Thymus (tissue), 11 donors: ENCODE measurements around the gene PITPNB. TPM values are rescaled to one million over a fixed set of nuclear protein-coding genes. Genes with fewer than 3 reads are reported as not detected.

Source experiments
- DNase-seq, 9 donors: peaks; one replicate each; pipeline ENCODE4 v3.0.0-alpha.2; 2013; ENCODE audit warnings: low spot score in 9 of 9, low read depth in 6 of 9, missing footprints in 1 of 9
- H3K27ac ChIP-seq, 2 donors: one replicate each; pipeline ENCODE4 v1.5.1; 2013; ENCODE audit warnings: control low read depth in 1 of 2, low read depth in 1 of 2, low read length in 1 of 2, mild to moderate bottlenecking in 1 of 2, moderate library complexity in 1 of 2
- H3K27me3 ChIP-seq, 2 donors: one replicate each; pipeline ENCODE4 v1.5.1; 2013; ENCODE audit warnings: low read length in 1 of 2; ENCODE audit not compliant: control insufficient read depth in 2 of 2, insufficient read depth in 1 of 2
- H3K36me3 ChIP-seq, 2 donors: one replicate each; pipeline ENCODE4 v1.5.1; 2013; ENCODE audit warnings: low read length in 1 of 2, mild to moderate bottlenecking in 1 of 2, moderate library complexity in 1 of 2; ENCODE audit not compliant: control insufficient read depth in 2 of 2, insufficient read depth in 2 of 2
- H3K4me1 ChIP-seq, 2 donors: one replicate each; pipeline ENCODE4 v1.5.1; 2013; ENCODE audit warnings: low read length in 2 of 2; ENCODE audit not compliant: control insufficient read depth in 2 of 2, insufficient read depth in 2 of 2
- H3K4me3 ChIP-seq, 2 donors: one replicate each; pipeline ENCODE4 v1.5.1; 2013; ENCODE audit warnings: low read length in 2 of 2, control low read depth in 1 of 2, mild to moderate bottlenecking in 1 of 2
- H3K9me3 ChIP-seq, 2 donors: one replicate each; pipeline ENCODE4 v1.5.1; 2013; ENCODE audit warnings: low read length in 1 of 2, mild to moderate bottlenecking in 1 of 2; ENCODE audit not compliant: control insufficient read depth in 2 of 2, insufficient read depth in 1 of 2
- WGBS: extraction: QIAGEN DNeasy Blood & Tissue Kit; methylation state at CpG from one replicate; pipeline ENCODE4 v1.1.7; 2013; 5-methylcytosine and 5-hydroxymethylcytosine counted together
- polyA plus RNA-seq: library from polyadenylated mRNA; stranded (reverse); fragments of 200-250 nt; gene quantifications from one replicate; pipeline ENCODE4 v1.2.3, GENCODE V29; 2013
- total RNA-seq: library from RNA; stranded (reverse); fragments of 120-200 nt; gene quantifications from one replicate; pipeline ENCODE4 v1.2.4, GENCODE V29; 2013
- donor health status: healthy.

PITPNB gene
- total and polyA plus RNA-seq, 2 donors: 14.1 to 37.3 TPM

GRCh38 chr22:27911330-27911729 is 7.7 kb downstream of the PITPNB start:
- no peak for DNase-seq
- Histone ChIP-seq H3K27ac (no peak overlapping the region), H3K4me1 (no peaks in the 10 kb centered on the region), H3K36me3 (peaks cover 13 to 24% of the 10 kb centered on the region in 2 donors), H3K4me3 (no peak overlapping the region), H3K27me3 (no peaks in the 10 kb centered on the region), H3K9me3 (no peaks in the 10 kb centered on the region)
- 99% methylated on average over 1 of the region's 1 CpG for WGBS

- H3K36me3 ChIP-seq: peaks cover 22 to 46% of the 10 kb centered on the region in 2 donors
- WGBS: 92% methylated on average over 2 of the region's 2 CpGs
- H3K4me1 ChIP-seq: no peaks in the 10 kb centered on the region
- no peak overlapping the region for H3K4me3 ChIP-seq
- no peaks in the 10 kb centered on the region for H3K27me3 ChIP-seq
- H3K27ac ChIP-seq: no peak overlapping the region
- no peak for DNase-seq
- no peaks in the 10 kb centered on the region for H3K9me3 ChIP-seq
Measured at GRCh38 chr22:27906241-27906640, 12.8 kb downstream of the PITPNB start.

GRCh38 chr22:27905653-27906052 is 13.4 kb downstream of the PITPNB start:
- 85% methylated on average over 4 of the region's 4 CpGs for WGBS
- Histone ChIP-seq H3K4me3 (no peak overlapping the region), H3K27me3 (no peaks in the 10 kb centered on the region), H3K27ac (no peak overlapping the region), H3K9me3 (no peaks in the 10 kb centered on the region), H3K4me1 (no peaks in the 10 kb centered on the region), H3K36me3 (peaks cover 22 to 50% of the 10 kb centered on the region in 2 donors)
- DNase-seq: no peak

DNA sequence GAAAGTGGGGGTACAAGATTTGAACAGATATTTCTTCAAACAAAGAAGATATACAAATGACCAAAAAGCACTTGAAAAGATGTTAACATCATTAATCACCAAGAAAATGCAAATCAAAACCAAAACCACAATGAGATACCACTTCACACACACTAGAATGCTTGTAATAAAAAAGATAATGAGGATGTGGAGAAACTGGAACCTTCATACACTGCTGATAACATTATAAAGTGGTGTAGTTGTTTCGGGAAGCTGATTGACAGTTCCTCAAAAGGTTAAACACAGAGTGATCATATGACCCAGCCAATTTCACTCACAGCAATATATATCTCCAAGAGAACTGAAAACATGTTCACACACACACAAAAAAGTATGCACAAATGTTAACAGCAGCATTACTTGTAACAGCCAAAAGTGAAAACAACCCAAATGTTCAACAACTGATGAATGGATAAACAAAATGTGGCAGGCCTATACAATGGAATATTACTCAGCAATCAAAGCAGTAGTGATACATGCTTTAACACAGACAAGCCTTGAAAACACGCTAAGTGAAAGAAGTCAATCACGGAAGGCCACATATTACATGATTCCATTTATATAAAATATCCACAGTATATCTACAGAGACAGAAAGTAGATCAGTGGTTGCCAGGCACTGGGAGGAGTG is 15.1 kb downstream of the PITPNB start:
- Histone ChIP-seq H3K36me3 (peaks cover 15 to 40% of the 10 kb centered on the region in 2 donors), H3K4me3 (no peak overlapping the region), H3K27ac (no peak overlapping the region), H3K4me1 (no peaks in the 10 kb centered on the region), H3K9me3 (no peaks in the 10 kb centered on the region), H3K27me3 (no peaks in the 10 kb centered on the region)
- WGBS: 75% methylated on average over 3 of the region's 3 CpGs
- no peak for DNase-seq

DNA sequence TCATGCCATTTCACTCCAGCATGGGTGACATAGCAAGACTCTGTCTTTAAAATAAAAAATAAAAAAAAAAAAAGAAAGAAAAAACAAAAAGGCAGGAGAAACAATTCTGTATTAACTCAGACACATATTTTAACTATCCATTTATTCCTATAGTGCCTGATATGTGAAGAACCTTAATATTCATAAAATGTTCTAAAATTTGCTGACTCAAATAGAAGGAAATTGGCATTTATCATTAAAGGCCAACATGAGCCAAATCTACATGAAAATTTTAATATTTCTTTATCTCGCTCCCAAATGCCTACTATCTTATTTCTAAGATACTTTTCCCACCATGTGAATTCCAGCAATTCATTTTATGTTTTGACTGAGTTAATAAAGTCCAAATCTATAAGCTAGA is 18.9 kb downstream of the PITPNB start:
- no peaks in the 10 kb centered on the region for H3K4me1 ChIP-seq
- no peak overlapping the region for H3K27ac ChIP-seq
- no peak for DNase-seq
- H3K9me3 ChIP-seq: no peaks in the 10 kb centered on the region
- no peaks in the 10 kb centered on the region for H3K27me3 ChIP-seq
- 98% methylated on average over 1 of the region's 1 CpG for WGBS
- peaks cover 21 to 57% of the 10 kb centered on the region in 2 donors for H3K36me3 ChIP-seq
- no peak overlapping the region for H3K4me3 ChIP-seq

- Histone ChIP-seq H3K36me3 (peaks cover 26 to 57% of the 10 kb centered on the region in 2 donors), H3K9me3 (no peaks in the 10 kb centered on the region), H3K27ac (no peak overlapping the region), H3K4me1 (no peaks in the 10 kb centered on the region), H3K27me3 (no peaks in the 10 kb centered on the region), H3K4me3 (no peak overlapping the region)
- 95% methylated on average over 6 of the region's 6 CpGs for WGBS
- DNase-seq: no peak
Measured at GRCh38 chr22:27896245-27896644, 22.8 kb downstream of the PITPNB start.

- no peaks in the 10 kb centered on the region for H3K27me3 ChIP-seq
- no peak overlapping the region for H3K27ac ChIP-seq
- H3K9me3 ChIP-seq: no peaks in the 10 kb centered on the region
- peaks cover 27 to 57% of the 10 kb centered on the region in 2 donors for H3K36me3 ChIP-seq
- WGBS: 95% methylated on average over 4 of the region's 4 CpGs
- no peak overlapping the region for H3K4me3 ChIP-seq
- H3K4me1 ChIP-seq: no peaks in the 10 kb centered on the region
- DNase-seq: no peak
Measured at GRCh38 chr22:27895600-27895999, 23.5 kb downstream of the PITPNB start.

DNA sequence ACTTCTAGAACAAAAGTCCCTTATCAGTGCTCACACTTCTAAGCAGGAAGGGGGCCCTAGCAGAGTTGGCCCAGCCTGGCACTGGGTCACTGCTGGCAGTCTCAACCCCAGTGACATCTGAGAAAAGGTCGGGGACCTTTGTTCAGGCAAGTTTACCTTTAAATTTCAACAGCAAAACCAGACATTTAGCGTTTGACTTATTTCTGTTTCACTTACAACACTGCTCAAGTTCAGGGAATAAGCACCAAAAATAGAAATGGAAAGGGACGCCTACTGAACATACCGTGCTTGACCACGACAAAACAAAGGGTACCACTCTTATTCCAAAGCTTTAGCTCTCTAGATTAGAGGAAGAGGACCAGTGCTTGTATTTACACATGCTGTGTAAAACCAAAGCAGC is 26.2 kb downstream of the PITPNB start:
- no peak overlapping the region for H3K4me3 ChIP-seq
- H3K9me3 ChIP-seq: no peaks in the 10 kb centered on the region
- H3K27me3 ChIP-seq: no peaks in the 10 kb centered on the region
- 90% methylated on average over 5 of the region's 5 CpGs for WGBS
- H3K4me1 ChIP-seq: no peaks in the 10 kb centered on the region
- peaks cover 50 to 59% of the 10 kb centered on the region in 2 donors for H3K36me3 ChIP-seq
- DNase-seq: no peak
- no peak overlapping the region for H3K27ac ChIP-seq

DNA sequence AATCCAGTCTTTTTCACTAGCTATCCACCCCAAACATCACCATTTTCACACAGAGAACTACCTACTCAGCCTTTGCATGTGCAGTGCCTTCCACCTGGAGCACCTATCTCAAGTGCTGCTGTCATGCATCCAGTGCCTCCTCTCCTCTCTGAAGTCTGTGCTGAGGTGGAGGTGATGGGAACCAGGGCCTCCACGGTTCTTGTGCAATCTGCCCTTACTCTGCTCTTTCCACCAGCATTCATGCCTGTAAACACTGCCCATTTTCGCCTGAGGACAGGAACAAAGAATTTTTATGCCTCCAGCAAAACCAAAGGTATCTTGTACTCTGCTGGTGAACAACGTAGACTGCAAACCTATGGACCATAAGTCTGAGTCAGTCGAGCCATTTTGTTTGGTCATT is 27.0 kb downstream of the PITPNB start:
- no peaks in the 10 kb centered on the region for H3K9me3 ChIP-seq
- WGBS: 96% methylated on average over 4 of the region's 4 CpGs
- peaks cover 50 to 56% of the 10 kb centered on the region in 2 donors for H3K36me3 ChIP-seq
- H3K4me1 ChIP-seq: no peaks in the 10 kb centered on the region
- H3K4me3 ChIP-seq: no peak overlapping the region
- H3K27me3 ChIP-seq: no peaks in the 10 kb centered on the region
- H3K27ac ChIP-seq: no peak overlapping the region
- DNase-seq: no peak
